HepG2 (cell line): ENCODE measurements around the gene ACER3. TPM values are rescaled to one million over a fixed set of nuclear protein-coding genes. Genes with fewer than 3 reads are reported as not detected.
"Not testable (repeated sequence)": the region's sequence is repeated elsewhere in the genome, so short reads cannot be mapped to it uniquely, and the experiment has no call there.

Experiments used
- ATAC-seq: fragments of 200-7000 bp; cut with Tn5 transposase; 3 replicates; pipeline ENCODE4 v1.9.1; 2020; ENCODE audit warnings: mild to moderate bottlenecking, moderate library complexity
- BruUV-seq: library from RNA; stranded (reverse); fragments of 400-500 nt; replicated peaks from 2 replicates; lab custom pipeline; 2021; lab: Mats Ljungman, UMichigan
- CTCF ChIA-PET: fragments of 300-600 bp; formaldehyde crosslinking; extraction: SDS; loops from one replicate; lab custom pipeline; 2021; ENCODE audit warnings: low total read pairs, inconsistent platforms, low intra/inter-chr PET ratio; lab: Yijun Ruan, JAX
- POLR2A ChIA-PET: fragments of 350-600 bp; sonication (Branson Sonifier 250); formaldehyde crosslinking; loops from one replicate; lab custom pipeline; 2020; ENCODE audit warnings: antibody characterized with exemption, inconsistent platforms; lab: Yijun Ruan, JAX
- DNase-seq: peaks from one replicate; pipeline ENCODE4 v3.0.0-alpha.2; 2015; ENCODE audit warnings: low spot score
- FAIRE-seq: peaks from 3 replicates; lab custom pipeline; 2011; peaks lifted over from hg19 to GRCh38; lab: Jason Lieb, UNC
- H2AFZ ChIP-seq: one replicate; pipeline ENCODE4 v1.6.1; 2011; ENCODE audit warnings: low read length, inconsistent platforms
- H3K27ac ChIP-seq: fragments of 300-600 bp; 3 replicates; pipeline ENCODE4 v1.8.0; 2011; ENCODE audit warnings: mixed run types, mild to moderate bottlenecking, mixed read lengths, low read length, inconsistent platforms; ENCODE audit not compliant: insufficient read depth; ENCODE audit errors: extremely low read length
- H3K27me3 ChIP-seq, 2 experiments: fragments of 200-600 bp in 1 of 2; 2 replicates in 1 of 2; 3 replicates in 1 of 2; pipeline versions ENCODE4 v1.6.0 to v1.8.0; 2011; ENCODE audit warnings: low read length in 2 of 2, mild to moderate bottlenecking in 2 of 2, moderate library complexity in 2 of 2, inconsistent platforms in 1 of 2; ENCODE audit not compliant: insufficient read depth in 2 of 2, control insufficient read depth in 1 of 2
- H3K36me3 ChIP-seq, 2 experiments: fragments of 200-600 bp in 1 of 2; replicated peaks in 1 of 2; 2 replicates in 1 of 2; 3 replicates in 1 of 2; pipeline versions ENCODE4 v1.5.1 to v1.8.0; 2011; ENCODE audit warnings: low read length in 2 of 2, inconsistent platforms in 1 of 2; ENCODE audit not compliant: insufficient read depth in 2 of 2, control insufficient read depth in 1 of 2
- H3K4me1 ChIP-seq: 2 replicates; pipeline ENCODE4 v1.5.1; 2012; ENCODE audit warnings: low read length, inconsistent platforms; ENCODE audit not compliant: insufficient read depth
- H3K4me2 ChIP-seq: 2 replicates; pipeline ENCODE4 v1.6.0; 2011; ENCODE audit warnings: low read depth, low read length, inconsistent platforms
- H3K4me3 ChIP-seq, 3 experiments: fragments of 200-600 bp in 1 of 3; sonication (generic), shearing (Covaris generic) in 1 of 3; replicated peaks in 1 of 3; 2 replicates each; pipeline ENCODE4 v1.5.1; 2011 to 2016; ENCODE audit warnings: low read length in 3 of 3, inconsistent platforms in 2 of 3, low read depth in 2 of 3, mild to moderate bottlenecking in 2 of 3, control low read depth in 1 of 3, mixed read lengths in 1 of 3; ENCODE audit not compliant: insufficient read depth in 1 of 3
- H3K79me2 ChIP-seq: one replicate; pipeline ENCODE4 v1.6.1; 2011; ENCODE audit warnings: low read length, inconsistent platforms; ENCODE audit not compliant: insufficient read depth
- H3K9ac ChIP-seq: 2 replicates; pipeline ENCODE4 v1.6.0; 2011; ENCODE audit warnings: mild to moderate bottlenecking, low read depth, low read length, inconsistent platforms; ENCODE audit not compliant: insufficient read depth
- H3K9me3 ChIP-seq: 2 replicates; pipeline ENCODE4 v1.5.1; 2012; ENCODE audit warnings: mild to moderate bottlenecking, low read length
- H4K20me1 ChIP-seq: 2 replicates; pipeline ENCODE4 v1.6.0; 2011; ENCODE audit warnings: inconsistent platforms, mild to moderate bottlenecking, low read length, moderate library complexity; ENCODE audit not compliant: insufficient read depth
- CBFB ChIP-seq: sonication (generic); formaldehyde crosslinking; IDR thresholded peaks from 2 replicates; pipeline ENCODE4 v1.4.0; 2020; ENCODE audit warnings: missing genetic modification reagents
- HNRNPK ChIP-seq: fragments of 200-400 bp; formaldehyde crosslinking; IDR thresholded peaks from 2 replicates; pipeline ENCODE4 v1.6.1; 2018; ENCODE audit warnings: low read length, low read depth, moderate library complexity, mild to moderate bottlenecking; ENCODE audit not compliant: poor library complexity, severe bottlenecking
- NFRKB ChIP-seq: fragments of 450-650 bp; IDR thresholded peaks from 2 replicates; pipeline ENCODE4 v1.6.1; 2017
- NPAS2 ChIP-seq: sonication (generic); formaldehyde crosslinking; IDR thresholded peaks from 2 replicates; pipeline ENCODE4 v1.8.0; 2022; ENCODE audit warnings: mild to moderate bottlenecking, missing genetic modification reagents, borderline replicate concordance
- PHF20 ChIP-seq: sonication (generic); formaldehyde crosslinking; IDR thresholded peaks from 2 replicates; pipeline ENCODE4 v1.5.0; 2020; ENCODE audit warnings: mild to moderate bottlenecking, missing genetic modification reagents
- RNF2 ChIP-seq: fragments of 450-650 bp; conservative IDR thresholded peaks from 2 replicates; pipeline ENCODE4 v1.6.1; 2016; ENCODE audit warnings: low read depth
- RXRA ChIP-seq: sonication (generic); formaldehyde crosslinking; IDR thresholded peaks from 2 replicates; pipeline ENCODE4 v1.5.1; 2020; ENCODE audit warnings: missing genetic modification reagents
- ZNF543 ChIP-seq: sonication (generic); formaldehyde crosslinking; IDR thresholded peaks from 2 replicates; pipeline ENCODE4 v1.4.0; 2020; ENCODE audit warnings: mild to moderate bottlenecking, missing genetic modification reagents
- ZNF550 ChIP-seq: sonication (generic); formaldehyde crosslinking; IDR thresholded peaks from 2 replicates; pipeline ENCODE4 v1.4.0; 2020; ENCODE audit warnings: mild to moderate bottlenecking, missing genetic modification reagents, borderline replicate concordance
- ZNF589 ChIP-seq: sonication (generic); formaldehyde crosslinking; conservative IDR thresholded peaks from 2 replicates; pipeline ENCODE4 v1.8.0; 2022; ENCODE audit warnings: mild to moderate bottlenecking, moderate library complexity, missing genetic modification reagents
- ZNF768 ChIP-seq: sonication (generic); formaldehyde crosslinking; IDR thresholded peaks from 2 replicates; pipeline ENCODE4 v1.4.0; 2020; ENCODE audit warnings: missing genetic modification reagents
- WGBS: methylation state at CpG from one replicate; pipeline ENCODE4 v1.1.6; 2017; ENCODE audit warnings: low lambda C conversion rate; 5-methylcytosine and 5-hydroxymethylcytosine counted together
- in situ Hi-C: cut with HindIII; loops from 2 replicates; pipeline ENCODE4 v1.10.0; 2017; ENCODE audit warnings: low pct_unique_long_range_greater_than_20kb; ENCODE audit not compliant: extremely low pct_ligation_motif_present
- intact Hi-C: fragments of 100-400 bp; cut with micrococcal nuclease; formaldehyde crosslinking; loops from one replicate; pipeline ENCODE4 v1.10.0; 2022; ENCODE audit not compliant: unreplicated experiment
- polyA plus RNA-seq, 8 experiments: library from polyadenylated mRNA; depleted of rRNA in 3 of 8; stranded (reverse) in 7 of 8; unstranded in 1 of 8; fragments of >200 nt; fragmentation: Illumina TruSeq in 4 of 8; extraction: Trizol in 4 of 8; gene quantifications; 2 replicates each; pipeline versions ENCODE4 v1.2.1 to v1.2.3, GENCODE V29; 2011 to 2016; ENCODE audit warnings: low read depth in 4 of 8, missing spikeins in 1 of 8, mixed read lengths in 1 of 8; ENCODE audit not compliant: insufficient read depth in 1 of 8
- total RNA-seq, 5 experiments: library from RNA; depleted of rRNA; stranded (reverse); fragments of >200 nt; fragmentation: Illumina TruSeq; extraction: Trizol; gene quantifications; 2 replicates each; pipeline ENCODE4 v1.2.3, GENCODE V29; 2016; ENCODE audit warnings: low read depth in 1 of 5

Gene ACER3
- total and polyA plus RNA-seq, 2 of the 13 experiments (the other 11 are each of a cell fraction or from before 2014, with no cell fraction given), result 6.0 to 9.8 TPM

- TF ChIP-seq HNRNPK, result no peak
- TF ChIP-seq PHF20 (CRISPR knock-in tag), result no peak
- TF ChIP-seq RNF2, result no peak
- TF ChIP-seq ZNF543 (CRISPR knock-in tag), result no peak
- no peak for TF ChIP-seq ZNF550 (CRISPR knock-in tag)
- TF ChIP-seq ZNF768, result no peak
- TF ChIP-seq NFRKB, result no peak
- TF ChIP-seq CBFB (CRISPR knock-in tag), result no peak
- TF ChIP-seq NPAS2, result no peak
- no peak for TF ChIP-seq RXRA (CRISPR knock-in tag)
- TF ChIP-seq ZNF589, result no peak
These were observed 40.4 kb downstream of the ACER3 start (continued) for GRCh38 chr11:76901144-76901543.

DNA sequence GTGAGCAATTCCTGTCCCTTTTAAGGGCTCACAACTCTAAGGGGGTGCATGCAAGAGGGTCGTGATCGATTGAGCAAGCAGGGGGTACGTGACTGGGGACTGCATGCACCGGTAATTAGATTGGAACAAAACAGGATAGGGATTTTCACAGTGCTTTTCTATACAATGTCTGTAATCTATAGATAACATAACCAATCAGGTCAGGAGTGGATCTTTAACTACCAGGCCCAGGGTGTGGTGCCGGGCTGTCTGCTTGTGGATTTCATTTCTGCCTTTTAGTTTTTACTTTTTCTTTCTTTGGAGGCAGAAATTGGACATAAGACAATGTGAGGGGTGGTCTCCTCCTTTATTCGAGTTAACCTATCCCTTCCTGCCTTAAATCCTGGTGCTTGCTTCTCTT is 40.9 kb downstream of the ACER3 start:
- H3K9me3 ChIP-seq, CTCF ChIA-PET, H3K27me3 ChIP-seq, intact Hi-C loops, ATAC-seq, H3K27ac ChIP-seq, BruUV-seq, H3K4me3 ChIP-seq, H3K4me2 ChIP-seq, H4K20me1 ChIP-seq, FAIRE-seq, DNase-seq, H3K4me1 ChIP-seq, H3K36me3 ChIP-seq, H3K9ac ChIP-seq, POLR2A ChIA-PET, H3K79me2 ChIP-seq, H2AFZ ChIP-seq: not testable (repeated sequence)
- 91% methylated on average over 6 of the region's 6 CpGs for WGBS
- in situ Hi-C loops, result loop anchor here (25.0 kb wide), 1 partner anchor 136 kb away; the partner anchor contains the start of gene B3GNT6
